GM13977 (cell line): ENCODE results near the gene MRGPRX2.

Source experiments
- DNase-seq: peaks from one replicate; pipeline ENCODE4 v3.0.0; 2012; ENCODE audit warnings: low spot score
- in situ Hi-C: fragments of 300-500 bp; cut with MboI; formaldehyde crosslinking; loops from one replicate; pipeline ENCODE4 v1.12.0; 2022; ENCODE audit warnings: low sequenced_read_pairs, low pct_unique_long_range_greater_than_20kb, mixed read lengths, inconsistent platforms; ENCODE audit not compliant: unreplicated experiment
- TF ChIP-seq, protein P1 (sequence below): IDR thresholded peaks from 2 replicates; pipeline ENCODE4 v1.5.1; 2012; ENCODE audit warnings: mild to moderate bottlenecking, control low read depth; ENCODE audit not compliant: insufficient read depth; ENCODE audit errors: extremely low read depth, missing control alignments

MRGPRX2 gene

DNA sequence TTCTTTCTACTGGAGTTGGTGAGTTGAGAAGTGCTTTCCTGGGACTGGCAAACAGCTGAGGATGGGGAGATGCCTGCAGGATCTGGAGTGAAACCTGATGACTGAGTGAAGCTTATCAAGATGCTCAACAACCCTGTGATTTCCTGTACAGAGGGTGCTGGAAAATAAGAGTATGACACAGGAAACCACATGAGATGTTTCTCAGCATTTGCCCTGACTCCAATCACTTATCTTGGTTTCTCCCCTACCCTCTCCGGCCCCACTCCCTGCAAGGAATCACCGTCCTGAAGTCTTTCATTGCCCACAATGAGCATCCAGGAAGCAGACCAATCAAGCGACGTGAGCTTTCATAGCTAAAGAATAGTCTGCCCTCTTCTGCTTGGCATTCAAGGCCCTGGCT, at the start of gene MRGPRX2:
TSS of gene MRGPRX2 (minus strand) at position 89 of the 400 bp plus-strand sequence. CDS start 4,315 bp downstream, outside the sequence.
- in situ Hi-C loops, result loop anchor here (25.0 kb wide), 2 partner anchors 252 to 502 kb away; no protein-coding TSS in a partner anchor
- DNase-seq, result no peak
- TF ChIP-seq, protein P1, sequence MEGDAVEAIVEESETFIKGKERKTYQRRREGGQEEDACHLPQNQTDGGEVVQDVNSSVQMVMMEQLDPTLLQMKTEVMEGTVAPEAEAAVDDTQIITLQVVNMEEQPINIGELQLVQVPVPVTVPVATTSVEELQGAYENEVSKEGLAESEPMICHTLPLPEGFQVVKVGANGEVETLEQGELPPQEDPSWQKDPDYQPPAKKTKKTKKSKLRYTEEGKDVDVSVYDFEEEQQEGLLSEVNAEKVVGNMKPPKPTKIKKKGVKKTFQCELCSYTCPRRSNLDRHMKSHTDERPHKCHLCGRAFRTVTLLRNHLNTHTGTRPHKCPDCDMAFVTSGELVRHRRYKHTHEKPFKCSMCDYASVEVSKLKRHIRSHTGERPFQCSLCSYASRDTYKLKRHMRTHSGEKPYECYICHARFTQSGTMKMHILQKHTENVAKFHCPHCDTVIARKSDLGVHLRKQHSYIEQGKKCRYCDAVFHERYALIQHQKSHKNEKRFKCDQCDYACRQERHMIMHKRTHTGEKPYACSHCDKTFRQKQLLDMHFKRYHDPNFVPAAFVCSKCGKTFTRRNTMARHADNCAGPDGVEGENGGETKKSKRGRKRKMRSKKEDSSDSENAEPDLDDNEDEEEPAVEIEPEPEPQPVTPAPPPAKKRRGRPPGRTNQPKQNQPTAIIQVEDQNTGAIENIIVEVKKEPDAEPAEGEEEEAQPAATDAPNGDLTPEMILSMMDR, result no peak

DNA sequence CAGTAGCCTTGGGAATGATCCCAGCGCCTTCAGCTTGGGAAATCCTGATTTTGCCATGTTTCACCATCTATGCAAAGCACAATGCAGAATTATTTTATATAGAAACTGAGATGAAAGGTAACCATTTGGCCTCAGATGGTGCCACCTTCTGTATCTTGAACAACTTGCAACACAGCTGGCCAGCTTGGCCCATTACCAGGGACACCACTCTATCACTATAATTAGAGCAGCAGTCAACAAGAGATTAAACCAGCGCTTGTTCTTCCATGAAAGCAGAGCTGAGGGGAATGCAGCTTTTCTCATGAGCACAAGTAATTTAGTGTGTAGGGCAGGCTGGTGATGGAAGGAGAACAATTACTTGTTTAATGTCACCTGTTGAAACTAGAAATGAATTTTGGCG, 49.8 kb upstream of the MRGPRX2 start:
- in situ Hi-C loops, result no loop called here
- DNase-seq, result no peak
- TF ChIP-seq, protein P1, result no peak

DNA sequence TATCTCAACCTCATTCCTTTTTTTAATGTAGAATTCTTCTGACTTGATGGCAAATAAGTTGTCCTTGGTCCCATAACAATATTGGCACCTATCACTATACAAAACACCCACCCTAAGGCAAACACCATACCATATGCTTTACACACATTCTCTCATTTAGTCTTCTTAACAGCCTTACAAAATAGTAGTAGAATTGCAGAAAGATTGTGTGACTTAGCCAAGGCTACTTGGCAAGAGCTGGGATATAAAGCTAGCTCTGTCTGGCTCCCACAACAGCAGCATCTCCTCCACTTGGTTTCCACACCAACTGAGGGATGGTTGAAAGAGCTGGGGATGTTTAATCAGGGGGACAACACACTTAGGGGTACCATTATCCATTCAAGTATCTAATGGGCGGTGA, 46.6 kb upstream of the MRGPRX2 start:
- TF ChIP-seq, protein P1, result no peak
- in situ Hi-C loops, result no loop called here

DNA sequence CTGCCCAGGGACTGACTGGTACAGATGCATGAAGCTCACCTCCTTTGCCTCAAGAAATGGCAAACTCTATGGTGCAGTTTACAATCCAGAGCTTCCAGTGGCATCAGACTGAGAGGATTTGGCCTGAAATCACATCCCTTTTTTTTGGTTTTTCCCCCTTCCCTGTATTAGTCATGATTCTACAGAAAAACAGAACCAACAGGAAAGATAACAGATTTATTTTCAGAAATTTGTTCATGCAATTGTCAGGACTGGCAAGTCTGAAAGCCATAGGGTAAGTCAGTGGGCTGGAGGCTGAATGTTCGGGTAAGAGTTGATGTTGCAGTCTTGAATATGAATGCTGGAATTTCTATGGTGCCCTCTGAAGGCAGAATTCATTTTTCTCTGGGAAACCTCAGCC, 44.5 kb upstream of the MRGPRX2 start:
- DNase-seq, result no peak
- TF ChIP-seq, protein P1, result no peak
- in situ Hi-C loops, result no loop called here

More for the DNA sequence above, 46.6 kb upstream of the MRGPRX2 start:
- DNase-seq, result no peak

DNA sequence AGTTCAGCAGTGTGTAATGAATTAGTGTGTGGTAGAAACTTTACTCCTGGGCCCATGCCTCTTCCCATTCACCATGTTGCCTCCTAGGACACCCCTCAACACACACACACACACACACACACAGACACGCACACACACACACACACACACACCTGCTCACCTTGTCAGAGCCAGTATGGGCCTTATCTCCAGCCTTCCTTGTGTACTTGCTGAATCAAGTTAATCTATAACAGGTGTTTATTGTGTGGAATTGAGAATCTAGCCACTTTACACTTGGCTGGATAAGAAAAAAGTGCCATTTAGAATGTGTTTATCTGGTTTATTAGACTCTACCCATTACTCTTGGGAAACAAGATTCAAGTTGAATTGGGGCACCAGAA, 42.0 kb upstream of the MRGPRX2 start:
- no peak for DNase-seq
- TF ChIP-seq, protein P1, result no peak
- in situ Hi-C loops, result no loop called here

DNA sequence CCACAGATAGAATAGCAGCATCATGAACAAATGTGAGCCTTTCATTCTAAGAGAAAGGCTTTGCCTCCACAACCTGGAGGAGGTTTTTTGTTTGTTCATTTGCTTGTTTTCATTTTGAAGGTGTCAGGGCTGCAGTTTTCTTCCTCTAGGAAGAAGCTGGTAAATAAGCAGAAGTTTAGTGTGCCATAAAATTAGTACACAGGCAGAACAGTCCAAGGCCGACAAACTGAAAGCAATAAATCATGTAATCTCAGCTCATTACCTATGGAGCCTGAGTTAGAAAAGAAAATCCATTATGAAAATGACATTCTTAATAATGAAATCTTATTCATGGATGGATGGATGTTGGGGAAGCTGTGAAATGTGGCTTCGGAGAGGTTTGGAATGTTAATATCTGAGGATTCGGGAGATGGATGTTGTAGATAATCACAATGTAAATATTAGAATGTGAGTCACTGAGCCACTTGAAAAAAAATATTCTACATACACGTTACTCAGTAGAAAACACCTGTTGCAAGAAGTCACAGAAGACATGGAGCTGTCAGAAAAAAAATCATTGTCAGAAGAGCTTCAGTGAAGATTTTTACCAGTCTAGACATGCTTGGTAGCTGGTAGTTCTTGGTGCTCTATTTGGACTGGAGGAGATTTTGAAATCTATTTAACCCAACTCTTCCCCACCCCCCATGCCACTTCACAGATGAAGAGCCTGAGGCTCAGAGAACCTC, 41.4 kb upstream of the MRGPRX2 start:
- TF ChIP-seq, protein P1, result no peak
- in situ Hi-C loops, result no loop called here
- no peak for DNase-seq

DNA sequence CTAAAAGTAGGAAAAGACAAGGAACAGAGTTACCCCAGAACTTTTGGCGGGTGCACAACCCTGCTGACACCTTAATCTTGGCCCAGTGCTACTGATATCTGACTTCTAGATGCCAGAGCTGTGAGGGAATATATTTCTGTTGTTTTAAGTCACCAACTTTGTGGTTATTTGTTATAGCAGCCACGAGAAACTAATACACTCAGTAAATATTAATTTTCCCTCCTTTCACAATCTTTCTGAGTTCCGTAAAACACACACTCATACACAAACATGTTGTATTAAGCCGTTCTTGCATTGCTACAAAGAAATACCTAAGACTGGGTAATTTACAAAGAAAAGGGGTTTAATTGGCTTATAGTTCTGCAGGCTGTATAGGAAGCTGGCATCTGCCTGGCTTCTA, 40.4 kb upstream of the MRGPRX2 start:
- no peak for DNase-seq
- in situ Hi-C loops, result no loop called here
- TF ChIP-seq, protein P1, result no peak
